NCI-H748 (cell line): ENCODE measurements around the gene TLCD3A.
A peak's percentile ranks its signal among the peaks of the same experiment; 100 is the strongest.

ENCODE experiments used
- DNase-seq: peaks from one replicate; lab custom pipeline; 2025; ENCODE audit not compliant: unreplicated experiment; lab: John Stamatoyannopoulos, UW

The TLCD3A gene

GRCh38 chr17:705863-706262, 26.5 kb upstream of the TLCD3A start:
- DNase-seq, result no peak

- DNase-seq, result no peak
These were observed 24.3 kb upstream of the TLCD3A start for GRCh38 chr17:708132-708531.

DNA sequence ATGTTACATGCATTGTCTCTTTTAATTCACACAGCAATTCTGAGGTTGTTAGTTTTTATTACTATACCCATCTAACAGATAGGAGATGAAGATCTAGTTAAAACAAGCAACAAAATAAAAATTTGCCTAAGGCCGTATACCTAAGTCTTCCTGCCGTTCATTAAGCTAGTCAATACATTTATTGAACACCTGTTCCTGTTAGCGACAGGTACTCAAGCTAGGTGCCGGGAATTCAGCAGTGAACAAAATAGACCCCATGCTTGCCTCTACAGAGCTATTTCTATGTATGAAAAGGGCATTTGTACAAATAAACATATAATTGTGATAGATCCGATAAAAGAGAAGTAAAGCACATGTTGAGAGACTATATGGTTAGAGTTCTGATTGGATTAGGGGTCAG, 14.3 kb upstream of the TLCD3A start:
- no peak for DNase-seq

GRCh38 chr17:720706-721539, 11.5 kb upstream of the TLCD3A start:
- peak; percentile 38 for DNase-seq

DNA sequence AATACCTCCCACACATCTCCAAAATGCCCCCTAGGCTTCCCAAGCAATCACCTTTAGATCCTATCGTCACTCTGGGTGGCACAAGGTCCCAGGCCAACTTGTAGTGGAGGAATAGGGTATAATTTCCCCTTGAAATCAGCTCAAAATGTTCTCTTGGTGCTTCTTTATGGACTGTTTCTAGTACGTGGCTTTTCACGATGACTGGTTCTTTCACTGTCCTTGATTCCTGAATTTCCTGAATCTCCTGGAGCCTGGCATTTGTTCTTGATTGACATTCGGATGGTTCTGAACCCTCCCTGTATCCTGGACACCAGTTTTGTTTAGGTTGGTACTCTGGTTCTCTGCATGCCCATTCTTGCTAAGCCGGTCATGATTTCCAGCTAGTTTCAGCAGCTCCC, 10.9 kb upstream of the TLCD3A start:
- peak; percentile 41 for DNase-seq

- no peak for DNase-seq
These were observed 7.3 kb upstream of the TLCD3A start for GRCh38 chr17:725084-725483.

DNA sequence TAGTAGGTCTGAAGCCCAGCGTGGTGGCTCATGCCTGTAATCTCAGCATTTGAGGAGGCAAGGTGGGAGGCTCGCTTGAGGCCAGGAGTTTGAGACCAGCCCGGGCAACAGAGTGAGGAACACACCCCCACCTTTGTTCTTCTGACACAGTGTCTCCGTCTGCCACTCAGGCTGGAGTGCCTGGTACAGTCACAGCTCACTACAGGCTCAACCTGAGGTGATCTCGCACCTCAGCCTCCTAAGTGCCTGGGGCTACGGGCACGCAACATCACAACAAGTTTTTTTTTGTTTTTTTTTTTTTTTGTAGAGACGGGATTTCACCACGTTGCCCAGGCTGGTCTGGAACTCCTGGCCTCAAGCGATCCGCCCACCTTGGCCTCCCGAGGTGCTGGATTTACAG, 6.7 kb upstream of the TLCD3A start:
- no peak for DNase-seq

- peak; percentile 26 for DNase-seq
These were observed 6.0 kb upstream of the TLCD3A start for GRCh38 chr17:726271-726919.

- no peak for DNase-seq
These were observed 3.5 kb upstream of the TLCD3A start for GRCh38 chr17:728911-729310.

- peak; percentile 83 for DNase-seq
These were observed 741 bp upstream of the TLCD3A start for GRCh38 chr17:731644-732066.

DNA sequence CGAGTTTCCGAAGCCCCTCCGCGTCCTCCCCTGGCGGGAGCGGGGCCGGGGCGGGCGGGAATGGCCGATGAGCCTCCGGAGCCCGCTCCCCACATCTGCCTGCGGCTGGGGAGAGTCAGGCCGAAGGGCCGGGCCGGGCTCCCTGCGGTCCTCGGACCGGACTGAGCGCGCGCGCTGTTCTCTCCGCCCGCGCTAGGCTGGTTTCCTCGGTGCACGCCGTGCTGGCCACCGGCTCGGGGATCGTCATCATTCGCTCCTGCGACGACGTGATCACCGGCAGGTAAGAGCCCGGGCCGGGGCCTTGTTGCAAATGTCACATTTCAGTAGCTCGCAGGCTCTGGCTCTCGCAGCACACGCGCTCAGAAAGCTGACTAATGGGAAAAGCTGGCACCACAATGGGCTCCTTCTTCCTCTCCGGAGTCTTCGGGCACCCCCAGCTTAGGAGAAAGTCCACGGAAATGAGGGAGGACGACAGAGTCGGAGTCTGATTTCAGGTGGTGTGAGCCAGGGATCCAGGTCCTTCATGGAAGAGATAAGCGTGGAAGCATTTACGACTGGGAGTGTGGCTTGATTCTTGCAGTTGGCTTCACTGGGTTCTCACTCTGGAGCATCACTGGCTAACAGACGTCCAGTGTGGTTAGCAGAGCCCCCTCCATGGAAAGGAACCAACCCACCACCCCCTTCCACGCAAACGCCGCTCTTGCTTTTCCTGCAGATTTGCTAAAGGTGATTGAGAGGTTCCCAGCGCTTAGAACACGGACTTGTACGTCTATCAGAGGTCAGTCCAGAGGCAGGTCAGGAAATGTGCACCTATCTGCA, 715 bp downstream of the TLCD3A start:
- peak; percentile 72 for DNase-seq

DNA sequence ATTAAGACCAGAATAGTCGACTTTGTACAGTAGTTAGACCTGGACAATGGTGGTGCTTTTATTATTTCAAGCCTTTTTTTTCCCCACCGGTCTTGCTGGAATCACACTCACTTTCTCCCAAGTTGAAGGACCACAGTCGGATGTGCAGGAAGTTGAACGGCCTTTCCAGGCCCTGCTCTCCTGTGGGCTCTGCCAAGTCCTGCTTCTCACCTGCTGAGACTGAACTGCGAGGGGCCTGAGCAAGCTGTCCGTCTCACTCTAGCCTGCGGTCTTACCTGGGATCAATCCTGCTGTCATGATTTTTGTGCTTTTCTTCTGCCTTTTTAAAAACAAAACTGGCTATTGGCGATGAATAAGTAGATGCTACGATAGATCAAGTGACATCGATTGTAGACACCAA, 1.3 kb downstream of the TLCD3A start:
- peak; percentile 43 for DNase-seq

GRCh38 chr17:737561-738113, 5.2 kb downstream of the TLCD3A start:
- no peak for DNase-seq

GRCh38 chr17:740240-741017, 8.0 kb downstream of the TLCD3A start:
- no peak for DNase-seq

DNA sequence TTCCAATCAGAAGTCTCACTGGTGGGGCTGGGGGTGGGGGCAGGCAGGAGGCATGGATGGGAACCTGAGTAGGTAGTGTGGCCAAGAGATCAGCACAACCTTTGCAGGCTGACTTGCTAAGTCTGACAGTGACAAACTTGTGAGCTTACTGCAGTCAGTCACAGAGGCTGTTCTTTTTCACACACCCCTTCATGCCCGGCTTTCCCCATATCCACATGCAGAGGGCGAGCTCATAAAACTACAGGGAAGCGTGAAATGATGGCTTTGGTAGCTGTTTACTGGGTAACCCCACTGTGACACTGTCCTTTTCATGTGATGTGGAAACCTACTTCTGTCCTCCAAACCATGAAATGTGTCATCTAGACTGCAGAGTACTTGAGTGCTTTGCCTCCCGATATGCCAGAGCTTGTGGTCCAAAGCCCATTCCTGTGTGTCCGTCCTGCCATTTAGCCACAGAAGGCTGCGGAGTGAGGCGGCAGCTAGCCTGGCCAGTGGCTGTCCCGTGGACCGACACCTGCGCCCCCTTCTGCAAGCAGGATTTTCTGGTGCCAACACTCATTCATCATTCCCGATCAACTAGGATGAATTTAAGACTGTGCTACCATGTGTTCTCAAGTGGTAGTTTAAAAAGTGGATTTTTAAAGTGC, 9.9 kb downstream of the TLCD3A start:
- no peak for DNase-seq

DNA sequence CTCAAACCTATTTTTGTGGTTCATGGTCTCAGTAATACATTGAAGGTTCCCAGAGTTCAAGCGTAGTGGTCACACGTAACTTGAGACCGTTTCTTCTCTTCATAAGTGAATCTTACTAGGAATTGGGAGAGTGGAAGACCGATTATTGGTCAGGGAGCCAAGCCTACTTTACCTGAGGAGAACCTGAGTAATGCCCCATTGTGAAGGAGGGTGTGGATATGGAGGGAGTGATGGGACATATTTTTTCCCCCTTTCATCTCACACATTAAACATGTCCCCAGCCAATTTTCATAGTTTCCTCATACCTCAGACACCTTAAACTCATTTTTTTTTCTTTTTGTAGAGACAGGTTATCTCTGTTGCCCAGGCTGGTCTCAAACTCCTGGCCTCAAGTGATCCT, 10.7 kb downstream of the TLCD3A start:
- DNase-seq, result no peak

- no peak for DNase-seq
These were observed 12.5 kb downstream of the TLCD3A start for GRCh38 chr17:744937-745336.

DNA sequence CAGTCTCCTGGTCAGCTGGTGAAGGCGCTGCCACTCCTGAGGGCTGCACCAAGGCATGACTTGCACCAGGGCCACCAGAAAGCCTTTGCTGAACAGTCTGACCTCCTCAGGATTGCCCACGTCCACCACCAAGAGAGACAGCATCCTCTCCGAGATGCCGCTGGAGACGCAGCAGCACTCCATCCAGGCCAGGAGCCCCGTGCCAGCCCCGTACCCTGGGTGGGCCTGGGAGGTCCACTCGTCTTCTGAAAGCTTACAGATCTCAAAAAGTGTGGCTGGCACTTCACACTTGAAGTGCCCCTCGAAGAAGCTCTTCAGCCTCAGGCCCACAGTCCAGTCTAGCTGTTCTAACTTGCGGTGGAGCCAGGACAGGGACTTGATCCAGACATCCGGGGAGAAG, 13.0 kb downstream of the TLCD3A start:
- no peak for DNase-seq

DNA sequence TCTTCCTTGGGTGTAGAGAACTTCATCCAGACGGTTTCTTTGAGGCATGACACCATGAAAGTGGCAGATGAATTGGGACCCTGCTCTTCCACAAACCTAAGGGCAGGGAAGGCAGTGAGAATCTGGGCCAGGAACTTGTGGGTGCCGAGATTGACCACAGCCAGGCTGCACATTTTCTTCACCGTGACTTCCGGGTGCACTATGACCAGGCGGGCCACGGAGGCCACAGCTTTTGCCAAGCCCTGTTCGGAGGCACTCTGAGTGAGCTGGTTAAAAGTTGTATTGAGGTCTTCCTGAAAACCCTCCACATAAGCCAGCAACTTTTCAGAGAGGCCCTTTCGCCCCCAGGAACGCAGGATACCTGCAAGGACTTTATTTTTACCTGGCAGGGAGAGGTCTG, 13.8 kb downstream of the TLCD3A start:
- no peak for DNase-seq
